ENCODE results near the gene PACS2. TPM values are rescaled to one million over a fixed set of nuclear protein-coding genes. Genes with fewer than 3 reads are reported as not detected.

Gene PACS2
- total and polyA plus RNA-seq, 2 of the 4 experiments (the other 2 are of a cell fraction): 15.6 to 32.2 TPM

DNA sequence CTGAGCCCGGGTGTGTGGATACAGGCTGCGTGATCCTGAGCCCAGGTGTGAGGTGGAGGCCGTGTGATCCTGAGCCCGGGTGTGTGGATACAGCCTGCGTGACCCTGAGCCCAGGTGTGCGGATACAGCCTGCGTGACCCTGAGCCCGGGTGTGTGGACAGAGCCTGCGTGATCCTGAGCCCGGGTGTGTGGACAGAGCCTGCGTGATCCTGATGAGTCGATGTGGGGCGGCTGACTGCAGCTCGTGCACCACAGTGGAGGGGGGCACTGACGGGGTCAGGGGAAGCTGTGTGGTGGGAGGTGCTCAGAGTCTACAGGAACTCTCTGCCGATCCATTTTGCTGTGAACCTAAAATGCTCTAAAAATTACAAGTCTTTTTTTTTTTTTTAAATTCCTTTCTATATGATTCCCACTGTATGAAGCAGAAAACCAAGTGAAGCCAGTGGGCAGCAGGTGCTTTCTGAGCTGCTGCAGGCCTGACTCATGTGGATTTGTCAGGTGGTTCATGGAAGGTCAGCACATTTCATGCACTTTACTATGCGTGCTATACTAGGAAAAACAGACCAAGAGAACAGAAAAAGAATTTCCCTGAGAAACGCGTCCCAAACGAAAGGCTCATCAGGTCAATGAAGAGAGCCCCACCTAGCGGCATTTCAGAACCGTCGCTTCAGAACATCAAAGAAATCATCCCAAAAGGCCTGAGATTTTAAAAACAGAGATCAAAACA is 33.0 kb upstream of the PACS2 start:
- Histone ChIP-seq H3K56ac (ENCODE audit: extremely low read depth, insufficient read depth, low read length) (no peak overlapping the region), H3K27ac (ENCODE audit: insufficient read depth, low read length) (no peak overlapping the region), H3K27me3 (ENCODE audit: control insufficient read depth, insufficient read depth, low read length) (no peaks in the 10 kb centered on the region), H4K91ac (ENCODE audit: insufficient read depth, low read depth, low read length) (no peak overlapping the region), H3K18ac (ENCODE audit: low read depth, low read length) (no peak overlapping the region), H3K9ac (ENCODE audit: low read depth, low read length) (no peak overlapping the region), H3K4me1 (ENCODE audit: control insufficient read depth, insufficient read depth, low read length) (no peaks in the 10 kb centered on the region; the same call in 1 of the 2 replicates), H2BK15ac (ENCODE audit: low read depth, low read length) (no peak overlapping the region), H3K9me1 (ENCODE audit: insufficient read depth, low read length) (no peaks in the 10 kb centered on the region), H2AFZ (replicated peaks; ENCODE audit: low read length, poor library complexity) (no peak overlapping the region), H2AK9ac (replicated peaks; ENCODE audit: low read depth, low read length, poor library complexity) (no peak overlapping the region), H4K5ac (ENCODE audit: low read depth, low read length) (no peak overlapping the region), H3K4me2 (ENCODE audit: low read depth, low read length) (no peak overlapping the region), H3K23ac (ENCODE audit: low read depth, low read length) (no peak overlapping the region), H2BK20ac (ENCODE audit: low read depth, low read length) (no peak overlapping the region), H3K9me3 (ENCODE audit: control insufficient read depth, insufficient read depth, low read length) (no peaks in the 10 kb centered on the region), H4K8ac (ENCODE audit: low read depth in 2 of 2, low read length in 2 of 2) (no peak overlapping the region), H3K14ac (replicated peaks; ENCODE audit: low read depth, low read length) (no peak overlapping the region), H3K36me3 (ENCODE audit: control insufficient read depth, insufficient read depth, low read length) (peaks cover 10% of the 10 kb centered on the region), H2BK120ac (ENCODE audit: low read depth, low read length) (no peak overlapping the region), H2BK5ac (ENCODE audit: low read depth, low read length, poor library complexity, severe bottlenecking) (no peak overlapping the region), H2AK5ac (ENCODE audit: low read depth, low read length) (no peak overlapping the region), H4K20me1 (ENCODE audit: insufficient read depth, low read length) (peaks cover 42% of the 10 kb centered on the region), H3K79me1 (ENCODE audit: low read depth in 1 of 2, low read length in 2 of 2) (peaks cover 25 to 51% of the 10 kb centered on the region in 2 experiments), H3K4me3 (ENCODE audit: insufficient read depth, low read depth, low read length) (no peak overlapping the region), H3K4ac (ENCODE audit: low read depth, low read length) (no peak overlapping the region)
- ATAC-seq (ENCODE audit: low read depth) (peak; percentile 88), DNase-seq (peak; percentile 83)
- POLR2A ChIA-PET (ENCODE audit: unreplicated experiment): no interaction called here
- no TSS peak for BruUV-seq (replicated peaks)
- WGBS, 2 experiments (ENCODE audit: extremely low coverage in 2 of 2, insufficient read length in 1 of 2): 41% methylated on average over 11 of the region's 23 CpGs; no CpG with 5 or more reads in 1 of the 2 experiments
- intact Hi-C loops (cut with micrococcal nuclease) (loop anchor here (1.0 to 5.0 kb wide), 3 partner anchors 71 to 191 kb away; no protein-coding TSS in a partner anchor), in situ Hi-C loops (cut with MboI; ENCODE audit: low sequenced_read_pairs) (loop anchor here (5.0 kb wide), 1 partner anchor 79 kb away; no protein-coding TSS in a partner anchor), dilution Hi-C loops (cut with HindIII; ENCODE audit: low sequenced_read_pairs, unreplicated experiment) (no loop called here)
- CTCF ChIA-PET: interaction anchor here (0.6 kb wide), 2 partner anchors 9 to 190 kb away, joined by 3 to 4 read pairs; no protein-coding TSS in a partner anchor
- TF ChIP-seq CHD1 (IDR thresholded peaks at IDR 0.05; ENCODE audit: low read depth, low read length) (no peak), SMC3 (IDR thresholded peaks at IDR 0.05; ENCODE audit: low read depth, low read length) (peak; percentile 71), ELK1 (IDR thresholded peaks at IDR 0.05; ENCODE audit: borderline replicate concordance, low read depth, low read length) (no peak), CEBPB (IDR thresholded peaks at IDR 0.05; ENCODE audit: low read depth, low read length) (no peak), NFE2L2 (IDR thresholded peaks at IDR 0.05; ENCODE audit: low read depth, low read length) (no peak), RCOR1 (IDR thresholded peaks at IDR 0.05; ENCODE audit: insufficient replicate concordance, low read length) (peak; percentile 98), MXI1 (IDR thresholded peaks at IDR 0.05; ENCODE audit: borderline replicate concordance, low read depth, low read length) (no peak), USF2 (IDR thresholded peaks at IDR 0.05; ENCODE audit: low read depth, low read length) (no peak), BHLHE40 (IDR thresholded peaks at IDR 0.05; ENCODE audit: low read depth, low read length) (peak; percentile 34; the same call in 1 of the 2 replicates), POLR2A (IDR thresholded peaks at IDR 0.05; ENCODE audit: low read depth, low read length) (no peak), MAZ (IDR thresholded peaks at IDR 0.05; ENCODE audit: borderline replicate concordance, low read depth, low read length) (no peak), FOS (IDR thresholded peaks at IDR 0.05; ENCODE audit: low read depth, low read length) (no peak), RAD21 (IDR thresholded peaks at IDR 0.05; ENCODE audit: low read length) (peak; percentile 82), MAFK (IDR thresholded peaks at IDR 0.05; ENCODE audit: low read depth, low read length) (peak; percentile 54; the same call in 1 of the 2 replicates)
- TF ChIP-seq, protein P1, sequence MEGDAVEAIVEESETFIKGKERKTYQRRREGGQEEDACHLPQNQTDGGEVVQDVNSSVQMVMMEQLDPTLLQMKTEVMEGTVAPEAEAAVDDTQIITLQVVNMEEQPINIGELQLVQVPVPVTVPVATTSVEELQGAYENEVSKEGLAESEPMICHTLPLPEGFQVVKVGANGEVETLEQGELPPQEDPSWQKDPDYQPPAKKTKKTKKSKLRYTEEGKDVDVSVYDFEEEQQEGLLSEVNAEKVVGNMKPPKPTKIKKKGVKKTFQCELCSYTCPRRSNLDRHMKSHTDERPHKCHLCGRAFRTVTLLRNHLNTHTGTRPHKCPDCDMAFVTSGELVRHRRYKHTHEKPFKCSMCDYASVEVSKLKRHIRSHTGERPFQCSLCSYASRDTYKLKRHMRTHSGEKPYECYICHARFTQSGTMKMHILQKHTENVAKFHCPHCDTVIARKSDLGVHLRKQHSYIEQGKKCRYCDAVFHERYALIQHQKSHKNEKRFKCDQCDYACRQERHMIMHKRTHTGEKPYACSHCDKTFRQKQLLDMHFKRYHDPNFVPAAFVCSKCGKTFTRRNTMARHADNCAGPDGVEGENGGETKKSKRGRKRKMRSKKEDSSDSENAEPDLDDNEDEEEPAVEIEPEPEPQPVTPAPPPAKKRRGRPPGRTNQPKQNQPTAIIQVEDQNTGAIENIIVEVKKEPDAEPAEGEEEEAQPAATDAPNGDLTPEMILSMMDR (conservative IDR thresholded peaks at IDR 0.05; ENCODE audit: low read depth, low read length): peak; percentile 86

Data from IMR-90 (cell line).